Activated CD4-positive, alpha-beta T cell treated with anti-CD3 and anti-CD28 coated beads, Interleukin-2, amount 50 U/mL, for 48 hours (primary cell): Measurements from ENCODE around the gene SCO1.
"Not testable (repeated sequence)": the region's sequence is repeated elsewhere in the genome, so short reads cannot be mapped to it uniquely, and the experiment has no call there.

Experiments used
- DNase-seq, 2 experiments: peaks; one replicate each; pipeline ENCODE4 v3.0.0-alpha.2; 2020

SCO1 gene

DNA sequence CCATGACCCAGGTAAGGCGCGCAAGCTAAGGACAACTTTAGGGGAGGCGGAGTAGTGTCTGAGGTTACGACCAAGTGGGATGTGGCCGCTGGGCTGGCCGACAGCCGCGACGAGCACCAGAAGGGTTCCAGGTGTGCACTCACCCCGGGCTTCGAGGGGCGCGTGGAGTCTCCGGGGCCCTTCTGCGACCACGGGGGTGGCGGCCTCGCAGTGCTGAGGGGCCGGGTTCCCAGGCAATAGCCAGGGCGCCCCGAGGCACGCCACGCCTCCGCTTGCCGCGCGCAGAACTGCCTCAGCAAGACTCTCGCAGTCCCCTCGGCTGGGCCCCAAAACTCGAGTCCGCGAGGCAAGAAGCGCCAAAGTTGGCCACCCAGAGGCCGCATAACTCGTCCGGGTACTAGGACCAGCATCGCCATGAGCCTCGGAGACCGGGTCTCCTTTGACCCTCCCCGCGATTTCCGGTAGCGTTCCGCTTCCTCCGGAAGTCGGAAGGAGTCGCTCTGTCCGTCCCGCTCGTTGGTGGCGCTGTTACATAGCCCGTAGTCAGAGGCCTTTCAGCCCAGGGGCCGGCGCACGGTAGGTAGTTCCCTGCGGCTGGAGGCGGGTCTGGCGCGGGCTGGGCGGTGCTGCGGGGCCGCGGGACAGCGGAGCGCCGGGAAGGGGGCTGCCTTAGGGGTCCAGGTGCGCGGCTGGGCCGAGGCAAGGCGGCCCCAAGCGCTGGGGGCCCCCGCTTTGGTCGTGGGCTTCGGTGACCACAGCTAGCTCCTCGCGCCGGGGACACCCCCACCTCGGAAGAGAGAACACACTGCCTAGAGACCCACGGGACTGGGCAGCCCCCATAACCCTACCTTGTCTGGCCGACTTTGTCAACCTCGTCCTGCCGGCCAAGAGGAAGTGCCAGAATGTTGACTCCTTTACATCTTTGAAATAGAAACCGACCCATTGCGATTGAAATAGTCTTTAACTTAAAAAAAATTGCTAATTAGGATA lies at the start of gene SCO1, which contains the start of gene ADPRM:
Gene SCO1, minus strand, starts transcription at position 442 of the 990 bp plus-strand sequence. Its CDS starts 26 bp downstream, at position 416.
Gene ADPRM, plus strand, starts transcription at position 503 of the 990 bp plus-strand sequence. CDS start 7,333 bp downstream, outside the sequence.
- peak; percentile 89 to 92 for DNase-seq

DNA sequence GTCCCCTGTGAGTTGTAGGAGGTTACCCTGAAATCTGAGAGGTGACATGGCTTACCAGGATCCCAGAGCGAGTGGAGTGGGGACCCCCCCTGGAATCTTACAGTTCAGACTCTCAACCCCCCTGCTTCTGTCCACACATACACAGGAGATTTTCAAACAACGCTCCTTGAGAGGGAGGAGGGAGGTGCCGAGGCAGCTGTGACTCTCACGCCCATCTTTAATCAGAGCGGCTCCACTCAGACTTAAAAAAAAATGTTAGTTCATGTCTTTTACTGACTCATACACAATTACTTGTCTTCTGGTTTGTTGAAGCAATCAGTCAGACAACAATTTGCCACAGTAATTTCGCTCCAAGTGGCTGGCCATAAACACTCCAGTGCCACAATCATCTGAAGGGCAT lies 47.9 kb upstream of the SCO1 start:
- no peak for DNase-seq

DNA sequence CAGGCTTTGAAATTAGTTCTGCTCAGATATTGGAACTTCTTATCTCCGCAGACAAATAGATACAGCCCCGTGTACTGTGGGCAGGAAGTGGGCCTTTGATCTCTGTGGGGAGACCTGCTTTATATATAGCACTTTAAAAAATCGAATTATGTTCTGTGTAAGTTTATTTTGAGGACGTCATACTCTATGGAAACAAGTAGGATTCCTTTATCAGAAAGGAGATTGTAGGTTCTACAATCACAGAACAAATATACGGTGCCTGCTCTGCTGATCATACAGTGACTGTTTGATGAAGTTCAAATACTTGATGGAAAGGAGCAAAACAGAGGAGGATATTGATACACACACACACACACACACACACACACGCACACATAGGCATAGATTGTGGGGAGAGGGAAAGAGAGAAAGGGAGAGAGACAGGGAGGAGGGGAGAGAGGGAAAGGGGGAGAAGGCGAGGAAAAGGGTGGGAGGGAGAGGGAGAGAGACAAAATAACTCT lies 47.2 kb upstream of the SCO1 start:
- no peak for DNase-seq

DNA sequence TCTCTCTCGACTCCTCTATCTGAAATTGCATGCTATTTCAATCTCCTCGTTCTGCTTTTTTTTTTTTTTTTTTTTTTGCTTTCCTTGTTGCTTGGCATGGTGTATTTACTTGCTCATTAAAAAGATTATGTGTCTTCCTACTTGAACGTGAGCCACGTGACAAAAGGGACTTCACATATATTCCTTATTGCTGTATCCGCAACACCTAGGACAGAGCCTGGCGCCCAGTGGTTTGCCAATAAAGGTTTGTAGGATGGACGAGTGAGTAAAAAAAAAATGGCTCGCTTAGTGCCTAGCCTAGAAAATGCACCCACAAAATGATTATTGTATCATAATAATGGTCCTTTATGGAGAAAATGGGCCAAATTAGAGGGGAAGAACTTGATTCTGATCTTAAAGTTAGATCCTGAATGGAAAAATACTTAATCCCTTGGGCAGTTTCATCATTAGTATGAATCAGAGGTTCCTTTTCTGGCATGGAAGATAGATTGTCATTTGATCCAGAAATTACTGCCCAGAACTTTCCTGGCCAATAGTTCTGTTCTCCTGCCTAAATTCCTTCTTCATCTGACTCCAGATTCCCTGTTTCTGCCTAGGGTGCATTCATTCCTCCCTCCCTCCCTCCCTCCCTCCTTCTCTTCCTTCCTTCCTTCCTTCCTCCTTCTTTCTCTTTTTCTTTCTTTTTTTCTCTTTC lies 46.1 kb upstream of the SCO1 start:
- DNase-seq, result no peak

DNA sequence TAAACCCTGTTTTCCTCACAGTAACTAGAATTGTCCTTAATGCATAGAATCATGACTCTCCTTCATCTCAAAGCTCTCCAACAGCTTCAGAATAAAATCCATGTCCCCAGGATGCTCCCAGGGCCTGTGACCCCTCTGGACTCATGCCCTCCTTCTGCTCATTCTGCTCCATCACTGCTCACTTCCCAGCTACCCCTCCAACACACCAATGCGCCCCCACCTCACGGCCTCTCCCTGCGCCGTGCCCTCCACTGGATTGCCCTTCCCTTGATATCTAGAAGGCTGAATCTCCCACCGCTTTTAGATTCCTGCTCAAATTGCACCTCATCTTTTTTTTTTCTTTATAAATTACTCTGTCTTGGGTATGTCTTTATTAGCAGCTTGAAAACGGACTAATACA lies 45.1 kb upstream of the SCO1 start:
- no peak for DNase-seq

DNA sequence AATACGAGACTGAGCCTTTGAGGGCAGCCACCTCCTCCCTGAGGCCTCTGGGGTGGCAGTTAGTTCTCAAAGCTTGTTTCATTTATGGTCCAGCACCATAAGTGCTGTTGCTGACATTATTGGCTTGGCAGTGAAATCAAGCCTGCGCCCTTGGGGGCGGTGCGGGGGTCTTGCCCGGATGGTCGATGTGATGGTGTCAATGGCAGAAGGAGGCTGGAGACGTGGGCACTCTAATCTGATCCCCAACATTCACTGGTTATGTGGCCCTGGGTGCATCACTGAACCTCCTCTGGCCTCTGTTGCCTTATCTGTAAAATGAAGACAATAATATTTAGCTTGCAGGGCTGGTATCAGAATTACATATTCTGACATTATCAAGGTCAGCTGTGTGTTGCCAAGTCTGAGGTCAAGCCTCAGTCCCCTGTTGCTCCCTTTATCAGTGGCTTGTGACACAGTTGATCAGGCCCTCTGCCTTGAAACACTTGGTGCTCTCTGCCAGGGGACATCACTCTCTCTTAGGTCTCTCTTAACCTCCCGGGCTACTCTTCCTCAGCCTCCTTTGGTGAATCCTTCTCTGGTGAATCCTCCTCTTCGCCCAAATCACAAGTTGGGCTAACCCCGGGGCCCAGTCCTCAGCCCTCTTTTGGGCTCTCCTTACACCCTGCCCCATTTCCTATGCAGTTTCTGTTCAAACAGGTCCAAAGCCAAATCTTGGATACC lies 44.2 kb upstream of the SCO1 start:
- no peak for DNase-seq

DNA sequence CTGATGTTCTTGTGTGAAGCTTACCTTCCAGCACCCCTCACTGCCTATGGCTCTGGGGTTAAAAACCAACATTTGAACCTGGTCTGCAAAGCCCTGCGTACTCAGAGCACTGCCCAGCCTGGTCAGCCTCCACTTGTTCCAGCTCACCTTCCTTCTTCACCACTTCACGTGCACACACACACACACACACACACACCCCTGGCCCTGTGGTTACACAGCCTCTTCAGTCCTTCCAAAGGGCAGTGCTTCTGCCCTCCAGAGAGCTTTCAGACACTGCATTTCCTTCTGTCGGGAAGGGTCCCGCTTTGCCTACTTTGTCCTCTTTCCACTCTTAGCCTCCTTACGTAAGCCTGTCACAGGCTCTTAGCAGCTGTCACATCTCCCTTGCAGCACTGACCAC lies 42.1 kb upstream of the SCO1 start:
- DNase-seq, result no peak

DNA sequence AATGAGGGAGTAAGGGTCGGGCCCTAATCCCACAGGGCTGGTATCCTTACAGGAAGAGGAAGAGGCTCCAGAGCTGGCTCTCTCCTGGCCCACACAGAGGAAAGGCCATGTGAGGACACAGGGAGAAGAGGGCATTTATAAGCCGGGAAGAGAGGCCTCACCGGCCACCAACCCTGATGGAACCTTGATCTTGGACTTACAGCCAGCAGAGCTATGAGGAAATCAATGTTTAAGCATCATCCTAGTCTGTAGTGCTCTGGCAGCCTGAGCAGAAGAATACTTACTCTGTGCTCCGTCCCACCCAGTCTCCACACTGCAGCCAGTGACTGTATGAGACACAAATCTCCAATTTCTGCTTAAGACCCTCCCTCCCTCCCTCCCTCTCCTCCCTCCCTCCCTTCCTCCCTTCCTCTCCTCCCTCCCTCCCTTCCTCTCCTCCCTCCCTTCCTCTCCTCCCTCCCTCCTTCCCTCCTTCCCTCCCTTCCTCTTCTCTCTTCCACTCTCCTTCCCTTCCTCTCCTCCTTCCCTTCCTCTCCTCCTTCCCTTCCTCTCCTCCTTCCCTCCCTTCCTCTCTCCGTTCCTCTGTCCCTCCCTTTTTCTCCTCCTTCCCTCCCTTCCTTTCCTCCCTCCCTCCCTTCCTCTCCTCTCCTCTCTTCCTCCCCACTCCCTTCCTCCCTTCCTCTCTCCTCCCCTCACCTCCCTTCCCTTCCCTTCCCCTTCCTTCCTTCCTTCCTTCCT lies 41.4 kb upstream of the SCO1 start:
- DNase-seq, result no peak

DNA sequence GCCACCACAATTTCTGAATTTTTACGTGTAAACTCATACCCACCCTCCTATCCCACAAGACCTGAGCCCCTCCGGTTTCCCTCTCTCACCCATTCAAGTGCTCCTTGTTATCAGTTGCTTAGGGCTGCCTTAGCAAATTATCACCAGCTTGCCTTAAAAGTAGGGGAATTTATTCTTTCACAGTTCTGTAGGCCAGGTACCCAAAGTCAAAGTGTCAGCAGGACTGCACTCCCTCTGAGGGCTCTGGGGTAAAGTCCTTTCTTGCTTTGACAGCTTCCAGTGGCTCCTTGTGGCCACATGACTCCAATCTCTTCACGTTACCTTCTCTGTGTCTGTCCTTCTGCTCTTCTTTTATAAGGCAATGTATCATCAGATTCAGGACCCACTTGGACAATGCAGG lies 40.4 kb upstream of the SCO1 start:
- no peak for DNase-seq

DNA sequence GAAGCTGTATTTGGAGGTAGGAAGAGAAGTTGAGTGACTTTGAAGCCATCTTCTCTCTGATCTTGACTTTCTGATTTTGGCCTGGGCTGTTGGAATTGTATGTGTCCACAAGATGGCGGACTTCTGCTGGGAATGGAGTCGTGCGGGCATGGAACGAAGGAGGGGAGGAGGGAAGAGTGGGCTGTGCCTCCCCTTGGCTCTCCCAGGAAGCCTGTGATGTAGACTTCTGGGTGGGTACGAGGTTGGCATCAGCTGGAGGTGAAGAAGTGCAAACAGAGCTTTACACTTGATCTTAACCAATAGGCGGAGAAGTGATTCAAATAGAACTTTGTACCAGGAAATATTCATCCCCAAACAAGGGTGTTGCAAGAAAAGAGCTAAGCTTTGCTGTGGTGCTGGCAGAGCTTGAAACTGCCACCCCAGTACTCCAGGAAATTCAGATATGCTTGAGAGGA lies 39.9 kb upstream of the SCO1 start:
- DNase-seq, result peak; percentile 27 to 53

DNA sequence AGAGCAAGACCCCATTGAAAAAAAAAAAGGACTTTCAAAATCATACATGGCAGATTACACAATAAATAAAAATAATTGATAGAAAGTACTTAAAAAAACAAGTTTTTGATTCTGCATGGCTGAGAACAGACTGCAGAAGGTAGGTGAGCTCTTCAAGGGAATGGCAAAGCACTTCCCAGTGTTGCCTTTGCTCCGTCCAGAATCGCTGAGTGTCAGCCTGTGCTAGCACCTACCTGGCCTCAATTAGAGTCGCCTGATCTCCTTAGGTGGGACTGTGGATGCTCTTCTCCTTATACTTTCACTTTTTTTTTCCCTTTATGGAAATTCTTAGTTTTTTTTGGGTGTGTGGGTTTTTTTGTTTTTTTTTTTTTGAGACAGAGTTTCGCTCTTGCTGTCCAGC lies 38.5 kb upstream of the SCO1 start:
- DNase-seq, result no peak

DNA sequence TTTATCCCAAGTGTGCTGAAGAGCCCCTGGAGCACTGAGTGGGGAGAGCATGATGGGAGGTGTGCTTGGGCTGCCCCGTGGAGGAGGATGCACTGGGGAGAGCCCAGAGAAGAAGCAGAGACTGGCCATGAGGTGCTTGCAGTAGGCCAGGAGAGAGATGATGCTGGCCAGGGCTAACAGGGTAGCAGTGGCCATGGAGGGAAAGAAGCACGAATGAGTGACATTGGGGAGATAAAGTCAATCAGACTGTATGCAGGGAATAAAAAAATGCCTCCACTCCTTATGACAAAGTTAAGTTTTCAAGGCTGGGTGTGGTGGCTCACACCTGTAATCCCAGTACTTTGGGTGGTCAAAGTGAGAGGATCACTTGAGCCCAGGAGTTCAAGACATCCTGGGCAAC lies 37.9 kb upstream of the SCO1 start:
- DNase-seq, result no peak

DNA sequence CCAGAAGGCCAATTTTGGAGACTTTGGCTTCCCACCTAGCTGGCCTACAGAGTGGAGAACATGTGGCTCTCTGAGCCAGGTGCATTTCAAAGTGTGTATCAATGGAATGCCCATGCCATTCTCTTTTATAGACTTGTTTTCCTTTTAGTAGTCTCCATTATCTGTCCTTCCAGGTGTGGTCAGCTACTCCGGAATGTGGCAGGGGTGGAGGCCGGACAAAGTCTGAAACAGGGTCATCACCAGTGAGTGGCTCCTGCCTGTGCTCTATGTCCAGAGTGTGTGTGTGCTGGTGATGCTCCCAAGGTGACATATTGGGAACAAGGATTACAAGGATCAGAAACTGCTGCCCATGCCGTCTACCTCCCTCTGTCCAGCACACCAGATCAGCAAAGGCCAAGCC lies 36.3 kb upstream of the SCO1 start:
- no peak for DNase-seq

DNA sequence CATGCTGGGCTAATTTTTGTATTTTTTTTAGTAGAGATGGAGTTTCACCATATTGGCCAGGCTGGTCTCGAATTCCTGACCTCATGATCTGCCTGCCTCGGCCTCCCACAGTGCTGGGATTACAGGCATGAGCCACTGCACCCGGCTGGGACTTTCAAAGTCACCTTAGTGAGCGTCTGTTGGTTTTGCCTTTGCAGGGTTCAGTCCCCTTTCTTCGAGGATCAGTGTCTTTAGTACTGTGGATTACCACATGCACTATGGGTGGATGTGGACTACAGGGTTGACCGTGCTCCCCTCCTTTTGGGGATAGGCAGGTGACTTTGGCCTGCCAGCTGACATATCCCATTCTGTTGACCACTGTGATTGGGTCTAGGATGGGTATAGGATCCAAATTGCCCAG lies 34.8 kb upstream of the SCO1 start:
- DNase-seq, result not testable (repeated sequence)

DNA sequence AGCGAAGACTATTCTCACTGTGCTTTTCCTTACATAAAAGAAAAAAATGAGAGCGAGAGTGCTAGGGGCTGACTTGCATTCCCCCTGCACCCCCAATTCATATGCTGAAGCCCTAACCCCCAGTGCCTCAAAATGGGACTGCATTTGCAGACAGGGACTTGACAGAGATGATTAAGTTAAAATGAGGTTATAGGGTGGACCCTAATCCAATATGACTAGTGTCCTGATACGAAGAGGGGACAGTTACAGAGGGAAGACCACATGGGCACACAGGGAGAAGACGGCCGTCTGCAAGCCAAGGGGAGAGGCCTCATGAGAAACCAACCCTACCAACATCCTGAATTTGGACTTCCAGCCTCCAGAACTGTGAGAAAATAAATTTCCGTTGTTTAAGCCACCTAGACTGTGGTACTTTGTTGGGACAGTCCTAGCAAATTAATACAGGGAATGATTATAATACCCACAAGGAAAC lies 34.1 kb upstream of the SCO1 start:
- DNase-seq, result no peak

DNA sequence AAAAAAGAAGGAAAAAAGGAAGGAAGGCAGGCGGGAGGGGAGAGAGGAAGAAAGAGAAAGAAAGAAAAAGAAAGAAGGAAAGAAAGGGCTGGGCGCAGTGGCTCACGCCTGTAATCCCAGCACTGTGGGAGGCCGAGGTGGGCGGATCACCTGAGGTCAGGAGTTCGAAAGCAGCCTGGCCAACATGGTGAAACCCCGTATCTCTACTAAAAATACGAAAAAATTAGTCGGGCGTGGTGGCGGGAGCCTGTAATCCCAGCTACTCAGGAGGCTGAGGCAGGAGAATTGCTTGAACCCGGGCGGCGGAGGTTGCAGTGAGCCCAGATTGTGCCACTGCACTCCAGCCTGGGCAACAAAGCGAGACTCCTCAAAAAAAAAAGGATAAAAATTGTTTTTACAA lies 32.9 kb upstream of the SCO1 start:
- DNase-seq, result peak; percentile 46 to 53

DNA sequence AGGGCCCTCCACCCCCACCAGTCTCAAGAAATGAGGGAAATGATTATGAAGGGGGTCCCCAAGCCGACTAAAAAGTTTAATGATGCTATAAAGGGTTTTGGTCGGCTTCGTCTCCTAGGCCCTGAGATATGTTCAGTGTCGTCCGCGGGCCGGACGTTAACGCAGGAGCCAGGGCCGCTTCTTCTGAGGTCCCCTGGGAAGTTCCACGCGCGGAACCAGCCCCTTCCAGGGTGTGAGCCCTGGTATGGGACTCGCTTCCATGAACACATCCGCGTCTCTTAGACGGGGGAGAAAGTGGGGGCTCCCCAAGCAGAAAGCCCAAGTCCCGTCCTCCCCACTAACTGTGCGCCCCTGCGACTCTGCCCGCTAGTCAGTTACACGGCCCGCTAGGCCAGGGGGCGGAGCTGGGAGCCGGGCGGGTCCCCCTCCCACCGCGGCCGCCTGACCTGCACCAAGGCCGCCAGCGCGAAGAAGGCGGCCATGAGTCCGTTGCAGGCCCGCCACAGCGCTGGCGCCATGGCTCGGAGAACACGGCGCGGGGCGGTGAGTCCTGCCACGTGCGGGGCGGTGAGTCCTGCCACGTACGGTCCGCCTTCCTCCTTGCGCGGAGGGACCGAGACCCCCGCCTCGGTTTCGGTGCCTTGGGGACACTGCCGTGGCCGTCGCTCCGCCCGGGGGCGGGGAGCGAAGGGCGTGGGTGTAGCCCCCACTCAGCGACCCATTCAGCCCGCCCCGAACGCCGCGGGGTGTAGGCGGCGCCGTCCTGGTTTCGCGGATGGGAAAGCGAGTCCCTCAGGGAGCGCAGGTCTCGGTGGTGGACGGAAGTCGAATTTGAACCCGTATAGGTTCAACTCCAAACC lies 32.2 kb upstream of the SCO1 start, which contains the start of gene TMEM220:
Gene TMEM220, minus strand, starts transcription at position 690 of the 860 bp plus-strand sequence. Its CDS starts 172 bp downstream, at position 518.
- DNase-seq, result peak; percentile 43 to 51

DNA sequence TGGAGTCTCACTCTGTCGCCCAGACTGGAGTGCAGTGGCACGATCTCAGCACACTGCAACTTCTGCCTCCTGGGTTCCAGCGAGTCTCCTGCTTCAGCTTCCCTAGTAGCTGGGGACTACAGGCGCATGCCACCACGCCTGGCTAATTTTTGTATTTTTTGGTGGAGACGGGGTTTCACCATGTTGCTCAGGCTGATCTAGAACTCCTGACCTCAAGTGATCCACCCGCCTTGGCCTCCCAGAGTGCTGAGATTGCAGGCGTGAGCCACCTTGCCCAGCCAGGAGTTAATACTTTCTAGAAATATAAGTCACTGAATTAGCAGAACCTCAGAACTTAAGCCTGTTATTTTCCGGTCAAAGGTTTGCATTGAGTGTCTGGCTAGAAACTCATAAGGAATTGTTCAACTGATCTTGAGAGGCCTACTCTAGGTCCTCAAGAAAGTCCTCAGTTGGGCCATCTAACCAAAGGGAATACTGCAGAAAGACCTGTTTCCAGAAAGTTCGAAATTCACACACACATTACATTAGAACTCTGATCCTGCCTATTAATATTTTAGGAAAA lies 31.1 kb upstream of the SCO1 start:
- DNase-seq, result no peak

DNA sequence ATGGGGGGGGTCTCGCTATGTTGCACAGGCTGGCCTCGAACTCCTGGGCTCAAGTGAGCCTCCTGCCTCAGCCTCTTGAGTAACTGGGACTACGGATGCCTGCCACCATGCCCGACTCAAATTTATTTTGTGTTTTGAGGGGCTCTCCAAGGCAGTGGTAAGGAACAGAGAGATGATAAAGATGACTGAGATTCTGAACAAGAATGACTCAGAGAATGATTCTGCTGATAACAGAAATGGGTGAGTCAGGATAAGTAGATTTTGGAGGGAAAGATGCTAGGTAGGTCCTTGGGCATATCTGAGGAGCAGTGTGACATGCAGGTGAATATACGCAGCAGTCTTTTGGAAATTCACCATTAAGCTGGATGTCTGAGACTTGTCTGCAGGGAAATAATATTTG lies 29.9 kb upstream of the SCO1 start:
- DNase-seq, result no peak

DNA sequence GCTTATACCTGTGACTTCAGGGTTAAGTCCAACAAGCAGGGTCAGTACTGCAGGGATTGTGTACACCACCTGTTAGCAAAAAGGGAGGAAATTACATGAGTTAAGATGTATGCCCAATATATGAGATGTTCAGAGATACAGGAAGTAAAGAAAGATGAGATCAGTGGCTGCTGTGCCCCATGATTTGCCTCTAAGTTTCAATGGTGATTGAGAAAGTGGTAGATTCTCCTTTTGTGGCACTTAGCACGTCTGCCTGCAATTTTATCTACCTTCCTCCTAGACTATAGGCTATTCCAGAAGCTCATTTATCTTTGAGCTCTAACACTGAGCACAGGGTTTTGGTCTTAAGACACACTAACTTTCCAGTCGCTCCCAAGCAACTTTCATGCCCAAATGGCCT lies 28.9 kb upstream of the SCO1 start:
- DNase-seq, result no peak

DNA sequence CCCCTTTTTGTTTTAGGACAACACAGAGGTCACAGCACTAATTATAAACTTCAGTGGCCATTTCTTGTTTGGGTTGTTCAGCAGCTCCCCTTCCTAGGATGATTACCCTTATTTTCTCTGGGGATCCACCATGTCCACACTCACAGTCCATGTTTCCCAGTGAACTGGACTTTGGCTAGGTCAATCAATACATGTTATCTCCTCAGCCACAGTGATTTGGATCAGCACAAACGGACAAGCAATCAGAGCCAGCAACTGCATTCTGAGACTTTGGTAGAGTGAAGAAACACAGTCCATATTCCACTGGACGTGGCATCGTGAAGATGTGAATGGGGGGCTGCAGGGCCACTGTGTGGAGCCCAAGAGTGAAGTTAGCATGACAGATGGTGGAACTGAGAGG lies 27.9 kb upstream of the SCO1 start:
- DNase-seq, result no peak
